HepG2 (cell line): Measurements from ENCODE around the gene UNC5A. TPM values are rescaled to one million over a fixed set of nuclear protein-coding genes. Genes with fewer than 3 reads are reported as not detected.

Experiments
- DMAP1 ChIP-seq: IDR thresholded peaks from 2 replicates; pipeline ENCODE4 v1.6.1; 2016
- HNRNPL ChIP-seq: fragments of 200-400 bp; formaldehyde crosslinking; IDR thresholded peaks from 2 replicates; pipeline ENCODE4 v1.6.1; 2017; ENCODE audit warnings: mild to moderate bottlenecking, low read depth, low read length
- KMT2A ChIP-seq: sonication (generic); formaldehyde crosslinking; IDR thresholded peaks from 2 replicates; pipeline ENCODE4 v1.4.0; 2020; ENCODE audit warnings: missing genetic modification reagents
- NCOA1 ChIP-seq: sonication (generic); formaldehyde crosslinking; IDR thresholded peaks from 2 replicates; pipeline ENCODE4 v1.9.0; 2021; ENCODE audit warnings: missing genetic modification reagents
- NR1H2 ChIP-seq: sonication (generic); formaldehyde crosslinking; IDR thresholded peaks from 2 replicates; pipeline ENCODE4 v1.8.1; 2022; ENCODE audit warnings: low read depth, missing genetic modification reagents, borderline replicate concordance
- PAWR ChIP-seq: sonication (generic); formaldehyde crosslinking; IDR thresholded peaks from 2 replicates; pipeline ENCODE4 v1.4.0; 2020; ENCODE audit warnings: missing genetic modification reagents, mild to moderate bottlenecking, borderline replicate concordance
- SALL1 ChIP-seq: sonication (generic); formaldehyde crosslinking; IDR thresholded peaks from 2 replicates; pipeline ENCODE4 v1.8.0; 2022; ENCODE audit warnings: mild to moderate bottlenecking, missing genetic modification reagents
- STAT6 ChIP-seq: sonication (generic); formaldehyde crosslinking; IDR thresholded peaks from 2 replicates; pipeline ENCODE4 v1.4.0; 2020; ENCODE audit warnings: missing genetic modification reagents, mild to moderate bottlenecking, borderline replicate concordance
- ZNF138 ChIP-seq: sonication (generic); formaldehyde crosslinking; IDR thresholded peaks from 2 replicates; pipeline ENCODE4 v1.5.0; 2020; ENCODE audit warnings: mild to moderate bottlenecking, low read depth, missing genetic modification reagents
- ZNF235 ChIP-seq: sonication (generic); formaldehyde crosslinking; IDR thresholded peaks from 2 replicates; pipeline ENCODE4 v1.8.1; 2023; ENCODE audit warnings: mild to moderate bottlenecking, missing genetic modification reagents, borderline replicate concordance
- ZNF256 ChIP-seq: sonication (generic); formaldehyde crosslinking; conservative IDR thresholded peaks from 2 replicates; pipeline ENCODE4 v1.4.0; 2020; ENCODE audit warnings: missing genetic modification reagents
- ZNF33A ChIP-seq: sonication (generic); formaldehyde crosslinking; IDR thresholded peaks from 2 replicates; pipeline ENCODE4 v1.5.1; 2020; ENCODE audit warnings: missing genetic modification reagents, mild to moderate bottlenecking, moderate library complexity, borderline replicate concordance
- ZNF367 ChIP-seq: sonication (generic); formaldehyde crosslinking; IDR thresholded peaks from 2 replicates; pipeline ENCODE4 v1.4.0; 2020; ENCODE audit warnings: missing genetic modification reagents, borderline replicate concordance
- ZNF383 ChIP-seq: sonication (generic); formaldehyde crosslinking; IDR thresholded peaks from 2 replicates; pipeline ENCODE4 v1.4.0; 2020; ENCODE audit warnings: missing genetic modification reagents, mild to moderate bottlenecking, borderline replicate concordance
- ZNF501 ChIP-seq: sonication (generic); formaldehyde crosslinking; IDR thresholded peaks from 2 replicates; pipeline ENCODE4 v1.5.1; 2020; ENCODE audit warnings: mild to moderate bottlenecking, moderate library complexity, missing genetic modification reagents
- ZNF83 ChIP-seq: sonication (generic); formaldehyde crosslinking; IDR thresholded peaks from 2 replicates; pipeline ENCODE4 v1.4.0; 2020; ENCODE audit warnings: missing genetic modification reagents, mild to moderate bottlenecking, borderline replicate concordance
- ZSCAN25 ChIP-seq: sonication (generic); formaldehyde crosslinking; IDR thresholded peaks from 2 replicates; pipeline ENCODE4 v1.8.0; 2022; ENCODE audit warnings: mild to moderate bottlenecking, missing genetic modification reagents
- polyA plus RNA-seq, 8 experiments: library from polyadenylated mRNA; depleted of rRNA in 3 of 8; stranded (reverse) in 7 of 8; unstranded in 1 of 8; fragments of >200 nt; fragmentation: Illumina TruSeq in 4 of 8; extraction: Trizol in 4 of 8; gene quantifications; 2 replicates each; pipeline versions ENCODE4 v1.2.1 to v1.2.3, GENCODE V29; 2011 to 2016; ENCODE audit warnings: low read depth in 4 of 8, missing spikeins in 1 of 8, mixed read lengths in 1 of 8; ENCODE audit not compliant: insufficient read depth in 1 of 8
- total RNA-seq, 5 experiments: library from RNA; depleted of rRNA; stranded (reverse); fragments of >200 nt; fragmentation: Illumina TruSeq; extraction: Trizol; gene quantifications; 2 replicates each; pipeline ENCODE4 v1.2.3, GENCODE V29; 2016; ENCODE audit warnings: low read depth in 1 of 5
- TF ChIP-seq, protein P1 (sequence below): sonication (generic); formaldehyde crosslinking; IDR thresholded peaks from 2 replicates; pipeline ENCODE4 v1.4.0; 2020; ENCODE audit warnings: mild to moderate bottlenecking, low read depth, missing genetic modification reagents
- TF ChIP-seq, protein P2 (sequence below): sonication (generic); formaldehyde crosslinking; IDR thresholded peaks from 2 replicates; pipeline ENCODE4 v1.4.0; 2020; ENCODE audit warnings: missing genetic modification reagents
- TF ChIP-seq, protein P3 (sequence below): sonication (generic); formaldehyde crosslinking; IDR thresholded peaks from 2 replicates; pipeline ENCODE4 v1.5.0; 2020; ENCODE audit warnings: mild to moderate bottlenecking, missing genetic modification reagents, moderate library complexity

UNC5A gene
- total and polyA plus RNA-seq, 2 of the 13 experiments (the other 11 are each of a cell fraction or from before 2014, with no cell fraction given), result not detected

DNA sequence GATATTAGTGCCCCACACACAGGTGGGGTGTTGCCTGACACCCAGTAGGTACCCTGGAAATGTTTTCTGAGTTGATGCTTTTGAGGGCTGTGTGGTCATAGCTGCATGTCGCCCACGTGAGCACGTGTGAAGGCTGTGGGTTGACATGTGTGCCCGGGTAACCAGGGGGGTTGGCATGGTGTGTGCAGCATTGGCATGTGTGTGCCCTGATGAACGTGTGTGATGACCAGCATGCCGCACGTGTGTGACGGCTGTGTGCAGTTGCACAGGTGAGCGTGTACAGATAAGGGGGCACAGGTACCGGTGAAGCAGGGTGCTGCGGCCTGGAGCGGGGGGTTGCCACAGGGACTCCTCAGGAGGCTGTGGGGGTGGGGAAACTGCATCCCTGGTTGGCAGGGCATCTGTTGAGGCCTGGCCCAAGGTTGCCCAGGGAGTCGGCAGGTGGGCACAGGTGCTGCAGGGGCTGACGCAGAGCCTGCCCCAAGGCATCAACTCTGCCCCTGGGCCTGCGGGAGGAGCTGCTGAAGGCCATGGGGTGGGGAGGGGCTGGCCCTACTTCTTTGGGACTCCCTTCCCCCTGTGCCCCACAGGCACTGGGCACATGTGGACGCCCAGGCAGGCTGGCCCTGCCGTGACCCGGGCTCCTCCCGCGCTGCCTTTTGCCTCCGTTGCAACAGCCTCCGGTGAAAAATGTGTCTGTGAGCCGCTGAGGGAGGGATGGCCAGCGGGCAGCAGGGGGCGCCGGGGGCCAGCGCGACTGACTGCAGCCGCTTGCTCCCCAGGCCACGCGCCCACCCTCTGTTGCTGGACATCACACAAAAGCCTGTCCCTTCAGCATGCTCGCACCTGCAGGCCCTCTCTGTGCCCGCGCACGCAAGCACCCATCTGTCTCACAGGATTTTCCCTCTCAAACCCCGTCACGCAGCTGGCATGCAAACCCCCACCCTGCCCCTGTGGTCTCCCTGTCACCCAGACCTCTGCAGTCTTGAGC, 2.2 kb downstream of the UNC5A start (continued):
- TF ChIP-seq, protein P1, sequence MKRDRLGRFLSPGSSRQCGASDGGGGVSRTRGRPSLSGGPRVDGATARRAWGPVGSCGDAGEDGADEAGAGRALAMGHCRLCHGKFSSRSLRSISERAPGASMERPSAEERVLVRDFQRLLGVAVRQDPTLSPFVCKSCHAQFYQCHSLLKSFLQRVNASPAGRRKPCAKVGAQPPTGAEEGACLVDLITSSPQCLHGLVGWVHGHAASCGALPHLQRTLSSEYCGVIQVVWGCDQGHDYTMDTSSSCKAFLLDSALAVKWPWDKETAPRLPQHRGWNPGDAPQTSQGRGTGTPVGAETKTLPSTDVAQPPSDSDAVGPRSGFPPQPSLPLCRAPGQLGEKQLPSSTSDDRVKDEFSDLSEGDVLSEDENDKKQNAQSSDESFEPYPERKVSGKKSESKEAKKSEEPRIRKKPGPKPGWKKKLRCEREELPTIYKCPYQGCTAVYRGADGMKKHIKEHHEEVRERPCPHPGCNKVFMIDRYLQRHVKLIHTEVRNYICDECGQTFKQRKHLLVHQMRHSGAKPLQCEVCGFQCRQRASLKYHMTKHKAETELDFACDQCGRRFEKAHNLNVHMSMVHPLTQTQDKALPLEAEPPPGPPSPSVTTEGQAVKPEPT (CRISPR knock-in tag), result no peak
- TF ChIP-seq PAWR (CRISPR knock-in tag) (no peak), ZNF367 (no peak), ZNF138 (CRISPR knock-in tag) (no peak), STAT6 (CRISPR knock-in tag) (no peak), ZNF256 (CRISPR knock-in tag) (no peak), NR1H2 (no peak), ZNF501 (CRISPR knock-in tag) (no peak; the same call in 1 of the 2 replicates), SALL1 (peak; percentile 37; the same call in 1 of the 2 replicates), HNRNPL (0 out of 2 replicates have a peak, but pooled peaks have one; percentile 33), DMAP1 (CRISPR knock-in tag) (no peak), ZNF83 (CRISPR knock-in tag) (no peak), ZSCAN25 (no peak), ZNF33A (CRISPR knock-in tag) (no peak), NCOA1 (CRISPR knock-in tag) (no peak), KMT2A (CRISPR knock-in tag) (no peak), ZNF383 (CRISPR knock-in tag) (no peak), ZNF235 (CRISPR knock-in tag) (no peak)
- TF ChIP-seq, protein P2, sequence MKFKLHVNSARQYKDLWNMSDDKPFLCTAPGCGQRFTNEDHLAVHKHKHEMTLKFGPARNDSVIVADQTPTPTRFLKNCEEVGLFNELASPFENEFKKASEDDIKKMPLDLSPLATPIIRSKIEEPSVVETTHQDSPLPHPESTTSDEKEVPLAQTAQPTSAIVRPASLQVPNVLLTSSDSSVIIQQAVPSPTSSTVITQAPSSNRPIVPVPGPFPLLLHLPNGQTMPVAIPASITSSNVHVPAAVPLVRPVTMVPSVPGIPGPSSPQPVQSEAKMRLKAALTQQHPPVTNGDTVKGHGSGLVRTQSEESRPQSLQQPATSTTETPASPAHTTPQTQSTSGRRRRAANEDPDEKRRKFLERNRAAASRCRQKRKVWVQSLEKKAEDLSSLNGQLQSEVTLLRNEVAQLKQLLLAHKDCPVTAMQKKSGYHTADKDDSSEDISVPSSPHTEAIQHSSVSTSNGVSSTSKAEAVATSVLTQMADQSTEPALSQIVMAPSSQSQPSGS (CRISPR knock-in tag), result no peak
- TF ChIP-seq, protein P3, sequence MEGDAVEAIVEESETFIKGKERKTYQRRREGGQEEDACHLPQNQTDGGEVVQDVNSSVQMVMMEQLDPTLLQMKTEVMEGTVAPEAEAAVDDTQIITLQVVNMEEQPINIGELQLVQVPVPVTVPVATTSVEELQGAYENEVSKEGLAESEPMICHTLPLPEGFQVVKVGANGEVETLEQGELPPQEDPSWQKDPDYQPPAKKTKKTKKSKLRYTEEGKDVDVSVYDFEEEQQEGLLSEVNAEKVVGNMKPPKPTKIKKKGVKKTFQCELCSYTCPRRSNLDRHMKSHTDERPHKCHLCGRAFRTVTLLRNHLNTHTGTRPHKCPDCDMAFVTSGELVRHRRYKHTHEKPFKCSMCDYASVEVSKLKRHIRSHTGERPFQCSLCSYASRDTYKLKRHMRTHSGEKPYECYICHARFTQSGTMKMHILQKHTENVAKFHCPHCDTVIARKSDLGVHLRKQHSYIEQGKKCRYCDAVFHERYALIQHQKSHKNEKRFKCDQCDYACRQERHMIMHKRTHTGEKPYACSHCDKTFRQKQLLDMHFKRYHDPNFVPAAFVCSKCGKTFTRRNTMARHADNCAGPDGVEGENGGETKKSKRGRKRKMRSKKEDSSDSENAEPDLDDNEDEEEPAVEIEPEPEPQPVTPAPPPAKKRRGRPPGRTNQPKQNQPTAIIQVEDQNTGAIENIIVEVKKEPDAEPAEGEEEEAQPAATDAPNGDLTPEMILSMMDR (CRISPR knock-in tag), result peak; percentile 94
